GM19099 (cell line): Measurements from ENCODE around the gene PSMC3.

ENCODE experiments used
- POLR2A ChIP-seq: IDR thresholded peaks from 3 replicates; pipeline ENCODE4 v1.6.1; 2011; ENCODE audit warnings: low read depth; ENCODE audit not compliant: insufficient read length; ENCODE audit errors: extremely low read depth

The PSMC3 gene

GRCh38 chr11:47394322-47395222 is 31.7 kb downstream of the PSMC3 start:
- peak; percentile 84 for TF ChIP-seq POLR2A

- no peak for TF ChIP-seq POLR2A
Observed at GRCh38 chr11:47394050-47394321, 32.3 kb downstream of the PSMC3 start.

GRCh38 chr11:47393163-47394049 is 32.8 kb downstream of the PSMC3 start:
- no peak for TF ChIP-seq POLR2A

- TF ChIP-seq POLR2A, result no peak
Observed at GRCh38 chr11:47392546-47393162, 33.6 kb downstream of the PSMC3 start.

- no peak for TF ChIP-seq POLR2A
Observed at GRCh38 chr11:47391711-47392432, 34.4 kb downstream of the PSMC3 start.

GRCh38 chr11:47391077-47391583 is 35.1 kb downstream of the PSMC3 start:
- no peak for TF ChIP-seq POLR2A

GRCh38 chr11:47390422-47390760 is 35.8 kb downstream of the PSMC3 start:
- no peak for TF ChIP-seq POLR2A

- TF ChIP-seq POLR2A, result no peak
Observed at GRCh38 chr11:47389577-47390421, 36.4 kb downstream of the PSMC3 start.

GRCh38 chr11:47388697-47389576 is 37.3 kb downstream of the PSMC3 start:
- TF ChIP-seq POLR2A, result no peak

GRCh38 chr11:47387944-47388696 is 38.1 kb downstream of the PSMC3 start:
- no peak for TF ChIP-seq POLR2A

- TF ChIP-seq POLR2A, result no peak
Observed at GRCh38 chr11:47384498-47384897, 41.7 kb downstream of the PSMC3 start.

GRCh38 chr11:47383071-47383470 is 43.2 kb downstream of the PSMC3 start:
- no peak for TF ChIP-seq POLR2A
